Right ventricle myocardium inferior (tissue), 1 donor: Measurements from ENCODE around the gene HOGA1. TPM values are rescaled to one million over a fixed set of nuclear protein-coding genes. Genes with fewer than 3 reads are reported as not detected.
A peak's percentile ranks its signal among the peaks of the same experiment; 100 is the strongest.

Source experiments
- ATAC-seq: fragments of 200-7000 bp; cut with Tn5 transposase; one replicate; pipeline ENCODE4 v1.9.1; 2020; ENCODE audit warnings: mild to moderate bottlenecking, moderate library complexity
- DNase-seq: peaks from one replicate; pipeline ENCODE4 v3.0.0; 2021; ENCODE audit errors: missing footprints
- intact Hi-C: fragments of 100-400 bp; cut with DNase I; formaldehyde crosslinking; loops from one replicate; pipeline ENCODE4 v1.11.0; 2022
- total RNA-seq: library from RNA; stranded (reverse); fragmentation: NEBNext Ultra II Directional; extraction: Animal tissue kit (Norgen Biotek cat#: 25700); gene quantifications from one replicate; pipeline ENCODE4 v1.2.1, GENCODE V29; 2021
- donor health status: DM: no; HTN: yes; CAD: no; lungs with severe emphysema.

Gene HOGA1
- total RNA-seq, 1 donor from 2014 or later = 15.6 TPM

GRCh38 chr10:97596101-97597082 lies 12.2 kb downstream of the HOGA1 start:
- peak; percentile 93 for ATAC-seq
- no peak for DNase-seq
- intact Hi-C loops = loop anchor here (1.0 kb wide), 1 partner anchor 12 kb away; the partner anchor contains the start of gene HOGA1

- intact Hi-C loops = no loop called here
- ATAC-seq (no peak), DNase-seq (no peak)
These were observed 13.6 kb downstream of the HOGA1 start for GRCh38 chr10:97597778-97598177.

- ATAC-seq (no peak), DNase-seq (no peak)
- intact Hi-C loops = no loop called here
These were observed 14.4 kb downstream of the HOGA1 start for GRCh38 chr10:97598407-97599271.

GRCh38 chr10:97599272-97599619 lies 15.1 kb downstream of the HOGA1 start:
- intact Hi-C loops = no loop called here
- ATAC-seq = no peak
- DNase-seq = no peak

- no peak for DNase-seq
- ATAC-seq = no peak
- intact Hi-C loops = no loop called here
These were observed 16.4 kb downstream of the HOGA1 start for GRCh38 chr10:97600616-97601015.

- ATAC-seq = peak; percentile 55
- DNase-seq = peak; percentile 81
- intact Hi-C loops = no loop called here
These were observed 17.4 kb downstream of the HOGA1 start for GRCh38 chr10:97601268-97602215.

GRCh38 chr10:97607095-97607636 lies 23.0 kb downstream of the HOGA1 start:
- DNase-seq (no peak), ATAC-seq (no peak)
- intact Hi-C loops = no loop called here

GRCh38 chr10:97608991-97609561 lies 24.9 kb downstream of the HOGA1 start:
- ATAC-seq (peak; percentile 86), DNase-seq (no peak)
- intact Hi-C loops = loop anchor here (1.0 kb wide), 1 partner anchor 24 kb away; no protein-coding TSS in a partner anchor

- intact Hi-C loops = loop anchor here (5.0 to 10.0 kb wide), 2 partner anchors 149 to 207 kb away; partner anchors contain the start of gene RRP12
- no peak for ATAC-seq
These were observed 27.3 kb downstream of the HOGA1 start for GRCh38 chr10:97611473-97611872.

GRCh38 chr10:97612386-97612785 lies 28.2 kb downstream of the HOGA1 start:
- DNase-seq = no peak
- ATAC-seq = peak; percentile 67
- intact Hi-C loops = loop anchor here (1.0 to 10.0 kb wide), 3 partner anchors 40 to 208 kb away; partner anchors contain the start of genes ANKRD2 and RRP12

More at GRCh38 chr10:97611473-97611872, 27.3 kb downstream of the HOGA1 start:
- DNase-seq = no peak

- intact Hi-C loops = loop anchor here (10.0 kb wide), 1 partner anchor 213 kb away; the partner anchor contains the start of gene RRP12
- ATAC-seq = no peak
- no peak for DNase-seq
These were observed 34.1 kb downstream of the HOGA1 start for GRCh38 chr10:97618285-97618684.

- ATAC-seq (no peak), DNase-seq (no peak)
- intact Hi-C loops = loop anchor here (10.0 kb wide), 1 partner anchor 214 kb away; the partner anchor contains the start of gene RRP12
These were observed 34.5 kb downstream of the HOGA1 start for GRCh38 chr10:97618733-97619132.

GRCh38 chr10:97623277-97623676 lies 39.1 kb downstream of the HOGA1 start:
- DNase-seq (no peak), ATAC-seq (no peak)
- intact Hi-C loops = no loop called here

- no peak for ATAC-seq
- DNase-seq = no peak
- intact Hi-C loops = no loop called here
These were observed 43.5 kb downstream of the HOGA1 start for GRCh38 chr10:97627731-97628130.

GRCh38 chr10:97628228-97628627 lies 44.0 kb downstream of the HOGA1 start:
- DNase-seq = no peak
- intact Hi-C loops = no loop called here
- ATAC-seq = no peak

- no peak for DNase-seq
- intact Hi-C loops = no loop called here
- no peak for ATAC-seq
These were observed 45.1 kb downstream of the HOGA1 start for GRCh38 chr10:97629289-97629688.

- intact Hi-C loops = no loop called here
- DNase-seq = no peak
- ATAC-seq = no peak
These were observed 46.9 kb downstream of the HOGA1 start for GRCh38 chr10:97631098-97631497.
